Tibial artery (tissue), 4 donors: Measurements from ENCODE around the gene P2RY14.

Experiments used
- DNase-seq, 2 donors: peaks; one replicate each; pipeline ENCODE4 v3.0.0-alpha.2; 2019
- H3K27ac ChIP-seq, 2 donors: fragments of 200-600 bp; sonication (generic) in 1 of 2; 1 replicate in 1 of 2; 2 replicates in 1 of 2; pipeline ENCODE4 v1.5.1; 2018 to 2019; ENCODE audit warnings: mild to moderate bottlenecking in 1 of 2
- H3K27me3 ChIP-seq, 2 donors: fragments of 200-600 bp; sonication (generic) in 1 of 2; one replicate each; pipeline versions ENCODE4 v1.5.1 to v1.6.0; 2016 to 2019
- H3K36me3 ChIP-seq, 3 donors: fragments of 200-600 bp; sonication (generic) in 2 of 3; one replicate each; pipeline ENCODE4 v1.5.1; 2016 to 2019; ENCODE audit warnings: mild to moderate bottlenecking in 2 of 3
- H3K4me1 ChIP-seq, 4 donors: fragments of 200-600 bp; sonication (generic) in 2 of 4; 1 replicate in 3 of 4; 2 replicates in 1 of 4; pipeline ENCODE4 v1.5.1; 2016 to 2019
- H3K4me3 ChIP-seq, 2 donors: fragments of 200-600 bp; sonication (generic) in 1 of 2; 1 replicate in 1 of 2; 2 replicates in 1 of 2; pipeline ENCODE4 v1.5.1; 2018 to 2019; ENCODE audit warnings: mild to moderate bottlenecking in 2 of 2
- H3K9me3 ChIP-seq, 3 donors: fragments of 200-600 bp; sonication (generic) in 1 of 3; one replicate each; pipeline ENCODE4 v1.5.1; 2016 to 2019
- intact Hi-C: fragments of 100-400 bp; cut with DNase I; formaldehyde crosslinking; loops from one replicate; pipeline ENCODE4 v1.15.0; 2023; ENCODE audit warnings: low total_unique reads
- TF ChIP-seq, protein P1 (sequence below), 2 experiments: fragments of 200-600 bp in 1 of 2; fragments of 450-650 bp in 1 of 2; IDR thresholded peaks; one replicate each; pipeline ENCODE4 v1.5.1; 2017 to 2019; ENCODE audit warnings: antibody characterized with exemption in 2 of 2, mild to moderate bottlenecking in 1 of 2, moderate library complexity in 1 of 2

Gene P2RY14

DNA sequence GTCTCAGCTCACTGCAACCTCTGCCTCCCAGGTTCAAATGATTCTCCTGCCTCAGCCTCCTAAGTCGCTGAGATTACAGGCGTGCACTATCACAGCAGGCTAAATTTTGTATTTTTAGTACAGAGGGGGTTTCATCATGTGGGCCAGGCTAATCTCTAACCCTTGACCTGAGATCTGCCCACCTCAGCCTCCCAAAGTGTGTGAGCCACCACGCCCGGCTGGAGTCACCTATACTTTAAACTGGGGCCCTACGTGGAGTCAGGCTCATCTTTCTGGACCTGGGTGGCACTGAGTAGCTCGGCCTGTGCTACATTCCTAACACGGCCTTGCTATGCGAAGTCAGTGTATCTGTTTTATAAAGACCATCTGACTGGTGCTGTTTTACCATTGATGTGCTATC, 81.1 kb downstream of the P2RY14 start:
- Histone ChIP-seq H3K4me3 (no peak overlapping the region), H3K9me3 (no peaks in the 10 kb centered on the region), H3K27ac (no peak overlapping the region), H3K36me3 (no peaks in the 10 kb centered on the region), H3K27me3 (no peaks in the 10 kb centered on the region), H3K4me1 (no peaks in the 10 kb centered on the region)
- DNase-seq: no peak
- TF ChIP-seq, protein P1, sequence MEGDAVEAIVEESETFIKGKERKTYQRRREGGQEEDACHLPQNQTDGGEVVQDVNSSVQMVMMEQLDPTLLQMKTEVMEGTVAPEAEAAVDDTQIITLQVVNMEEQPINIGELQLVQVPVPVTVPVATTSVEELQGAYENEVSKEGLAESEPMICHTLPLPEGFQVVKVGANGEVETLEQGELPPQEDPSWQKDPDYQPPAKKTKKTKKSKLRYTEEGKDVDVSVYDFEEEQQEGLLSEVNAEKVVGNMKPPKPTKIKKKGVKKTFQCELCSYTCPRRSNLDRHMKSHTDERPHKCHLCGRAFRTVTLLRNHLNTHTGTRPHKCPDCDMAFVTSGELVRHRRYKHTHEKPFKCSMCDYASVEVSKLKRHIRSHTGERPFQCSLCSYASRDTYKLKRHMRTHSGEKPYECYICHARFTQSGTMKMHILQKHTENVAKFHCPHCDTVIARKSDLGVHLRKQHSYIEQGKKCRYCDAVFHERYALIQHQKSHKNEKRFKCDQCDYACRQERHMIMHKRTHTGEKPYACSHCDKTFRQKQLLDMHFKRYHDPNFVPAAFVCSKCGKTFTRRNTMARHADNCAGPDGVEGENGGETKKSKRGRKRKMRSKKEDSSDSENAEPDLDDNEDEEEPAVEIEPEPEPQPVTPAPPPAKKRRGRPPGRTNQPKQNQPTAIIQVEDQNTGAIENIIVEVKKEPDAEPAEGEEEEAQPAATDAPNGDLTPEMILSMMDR (IDR thresholded peaks at IDR 0.05): no peak
- intact Hi-C loops: no loop called here

DNA sequence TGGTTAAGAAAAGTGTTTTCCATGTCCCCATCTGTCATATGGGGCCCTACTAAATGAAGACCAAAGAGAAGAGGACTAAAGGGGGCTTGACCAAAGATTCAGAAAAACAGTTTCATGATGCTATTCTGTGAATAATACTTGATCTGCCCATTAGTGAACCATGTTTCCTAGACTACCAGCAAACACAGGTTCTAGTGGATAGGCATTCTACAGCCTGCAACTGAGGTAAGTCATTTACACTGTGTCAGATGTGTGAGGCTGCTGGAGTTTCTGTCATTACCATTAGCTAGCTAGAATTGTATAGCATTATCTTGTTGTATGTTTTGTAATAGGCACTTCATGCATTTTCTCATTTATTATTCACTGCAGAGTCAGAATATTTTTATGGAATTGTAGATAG, 81.9 kb downstream of the P2RY14 start:
- DNase-seq: no peak
- Histone ChIP-seq H3K36me3 (no peaks in the 10 kb centered on the region), H3K27me3 (no peaks in the 10 kb centered on the region), H3K9me3 (no peaks in the 10 kb centered on the region), H3K27ac (no peak overlapping the region), H3K4me3 (no peak overlapping the region), H3K4me1 (no peaks in the 10 kb centered on the region)
- TF ChIP-seq, protein P1 (IDR thresholded peaks at IDR 0.05): no peak
- intact Hi-C loops: no loop called here

DNA sequence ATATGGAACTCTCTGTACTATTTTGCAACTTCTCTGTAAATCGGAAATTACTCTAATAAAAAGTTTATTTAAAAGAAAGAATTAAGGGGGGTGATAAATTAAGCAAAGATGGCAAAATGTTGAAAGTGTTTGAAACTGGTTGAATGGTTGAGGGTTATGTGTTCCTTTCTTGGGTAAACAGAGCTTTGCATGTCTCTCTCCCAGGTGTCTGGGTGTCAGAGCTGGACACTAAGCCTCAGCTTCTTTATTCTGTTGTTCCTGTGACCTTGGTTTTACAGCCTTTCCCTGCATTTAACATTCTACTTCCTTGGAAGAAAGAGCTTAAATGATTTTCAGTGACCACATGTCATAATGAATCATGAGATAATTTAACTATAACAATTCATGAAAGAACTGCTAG, 82.5 kb downstream of the P2RY14 start:
- H3K4me3 ChIP-seq: no peak overlapping the region
- DNase-seq: no peak
- H3K4me1 ChIP-seq: no peaks in the 10 kb centered on the region
- intact Hi-C loops: no loop called here
- TF ChIP-seq, protein P1 (IDR thresholded peaks at IDR 0.05): no peak
- no peak overlapping the region for H3K27ac ChIP-seq
- H3K36me3 ChIP-seq: no peaks in the 10 kb centered on the region
- H3K9me3 ChIP-seq: no peaks in the 10 kb centered on the region
- no peaks in the 10 kb centered on the region for H3K27me3 ChIP-seq

DNA sequence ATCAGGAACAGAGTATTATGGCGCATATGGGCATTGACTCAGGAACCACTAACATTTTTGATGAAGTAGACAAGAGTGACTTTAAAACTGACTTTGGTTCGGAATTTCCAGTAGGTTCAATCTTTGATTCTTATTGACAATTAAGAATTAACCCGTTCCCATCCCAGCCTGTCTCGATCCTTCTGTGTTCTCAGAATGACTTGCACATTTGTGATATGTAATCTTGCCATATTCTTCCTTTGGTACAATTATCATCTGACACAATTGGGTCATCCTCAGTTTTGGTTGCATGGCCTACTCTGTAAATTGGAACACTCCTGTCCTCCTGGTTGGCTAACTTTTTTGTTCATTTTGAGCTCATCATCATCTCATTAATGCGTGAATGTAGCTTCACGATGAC, 85.8 kb downstream of the P2RY14 start:
- DNase-seq: no peak
- TF ChIP-seq, protein P1 (IDR thresholded peaks at IDR 0.05): no peak

DNA sequence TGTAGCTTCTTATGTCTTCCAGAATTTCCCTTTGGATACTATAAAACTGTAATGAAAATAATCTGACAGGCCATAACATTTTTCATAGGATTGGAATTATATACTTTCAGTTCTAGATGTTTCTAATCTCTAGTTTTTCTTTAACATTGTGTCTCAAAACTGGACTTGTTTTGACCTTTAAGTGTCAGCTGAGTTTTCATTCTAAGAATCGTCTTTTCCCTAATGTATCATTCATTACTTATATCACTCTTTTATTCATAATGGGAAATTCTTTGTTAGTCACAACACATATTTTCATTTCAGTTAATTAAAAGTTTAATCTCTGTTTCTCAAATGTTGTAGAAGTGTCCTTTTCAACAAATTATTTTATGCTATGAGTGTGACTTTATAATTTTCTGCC, 87.2 kb downstream of the P2RY14 start:
- no peaks in the 10 kb centered on the region for H3K27me3 ChIP-seq
- no peaks in the 10 kb centered on the region for H3K4me1 ChIP-seq
- no peaks in the 10 kb centered on the region for H3K9me3 ChIP-seq
- intact Hi-C loops: no loop called here
- H3K4me3 ChIP-seq: no peak overlapping the region
- TF ChIP-seq, protein P1 (IDR thresholded peaks at IDR 0.05): no peak
- H3K27ac ChIP-seq: no peak overlapping the region
- DNase-seq: no peak
- H3K36me3 ChIP-seq: no peaks in the 10 kb centered on the region

More for the DNA sequence above, 85.8 kb downstream of the P2RY14 start:
- intact Hi-C loops: no loop called here
- Histone ChIP-seq H3K36me3 (no peaks in the 10 kb centered on the region), H3K27ac (no peak overlapping the region), H3K4me1 (no peaks in the 10 kb centered on the region), H3K4me3 (no peak overlapping the region), H3K9me3 (no peaks in the 10 kb centered on the region), H3K27me3 (no peaks in the 10 kb centered on the region)

DNA sequence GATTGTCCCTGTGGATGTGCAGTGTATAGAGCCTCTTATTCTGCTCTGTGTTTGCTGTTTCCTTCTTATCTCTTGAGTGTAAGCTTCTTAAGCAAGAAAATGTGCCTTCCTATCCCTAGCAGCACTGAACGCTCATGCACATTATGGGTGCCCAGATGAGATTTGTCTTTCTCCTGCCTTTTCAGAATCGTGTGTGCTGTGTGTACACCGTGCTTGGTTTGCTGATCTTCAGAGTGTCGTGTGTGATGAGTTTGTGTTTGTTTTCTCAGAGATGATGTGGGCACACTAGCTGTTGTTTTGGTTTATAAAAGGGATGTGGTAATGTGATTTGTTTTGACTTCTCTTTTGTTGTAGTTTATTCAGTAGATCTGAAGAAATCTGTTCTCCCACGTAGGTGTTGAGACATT, 95.1 kb downstream of the P2RY14 start:
- Histone ChIP-seq H3K4me1 (no peaks in the 10 kb centered on the region), H3K27me3 (no peaks in the 10 kb centered on the region), H3K36me3 (no peaks in the 10 kb centered on the region), H3K27ac (no peak overlapping the region), H3K9me3 (no peaks in the 10 kb centered on the region), H3K4me3 (no peak overlapping the region)
- no peak for DNase-seq
- intact Hi-C loops: no loop called here
- TF ChIP-seq, protein P1 (IDR thresholded peaks at IDR 0.05): no peak
